Transverse colon (tissue), 4 donors: ENCODE data around the gene SETD9.

ENCODE experiments used
- EP300 ChIP-seq: sonication (generic); formaldehyde crosslinking; IDR thresholded peaks from one replicate; pipeline ENCODE4 v1.6.1; 2017; ENCODE audit warnings: antibody characterized with exemption, low read depth
- POLR2AphosphoS5 ChIP-seq, 3 donors: sonication (generic); formaldehyde crosslinking; IDR thresholded peaks; one replicate each; pipeline ENCODE4 v1.6.1; 2016; ENCODE audit warnings: antibody characterized with exemption in 3 of 3
- TF ChIP-seq, protein P1 (sequence below), 5 experiments: fragments of 200-600 bp in 3 of 5; fragments of 450-650 bp in 2 of 5; sonication (generic) in 3 of 5; IDR thresholded peaks; 1 replicate in 2 of 5; 2 replicates in 3 of 5; pipeline ENCODE4 v1.5.1; 2016 to 2017; ENCODE audit warnings: antibody characterized with exemption in 5 of 5, inconsistent platforms in 3 of 5, mild to moderate bottlenecking in 2 of 5, moderate library complexity in 1 of 5

DNA sequence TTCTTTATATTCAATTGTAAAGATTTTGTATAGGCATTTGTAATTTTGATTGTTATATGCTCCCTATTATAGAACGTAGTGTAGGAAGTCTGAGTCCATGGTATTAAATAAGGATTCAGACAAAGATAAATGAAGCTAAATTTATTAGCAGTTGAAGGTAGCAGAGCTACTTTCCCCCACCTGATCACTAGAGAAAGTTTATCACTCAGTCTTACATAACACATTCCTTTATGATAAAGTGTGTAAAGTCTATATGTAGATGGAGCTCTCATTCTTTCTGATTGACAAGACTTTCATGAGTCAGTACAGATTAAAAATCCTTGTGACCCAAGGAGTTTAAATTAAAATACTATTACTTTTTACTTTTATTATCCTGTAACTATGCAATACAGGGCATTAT, 44.9 kb downstream of the SETD9 start:
- TF ChIP-seq, protein P1, sequence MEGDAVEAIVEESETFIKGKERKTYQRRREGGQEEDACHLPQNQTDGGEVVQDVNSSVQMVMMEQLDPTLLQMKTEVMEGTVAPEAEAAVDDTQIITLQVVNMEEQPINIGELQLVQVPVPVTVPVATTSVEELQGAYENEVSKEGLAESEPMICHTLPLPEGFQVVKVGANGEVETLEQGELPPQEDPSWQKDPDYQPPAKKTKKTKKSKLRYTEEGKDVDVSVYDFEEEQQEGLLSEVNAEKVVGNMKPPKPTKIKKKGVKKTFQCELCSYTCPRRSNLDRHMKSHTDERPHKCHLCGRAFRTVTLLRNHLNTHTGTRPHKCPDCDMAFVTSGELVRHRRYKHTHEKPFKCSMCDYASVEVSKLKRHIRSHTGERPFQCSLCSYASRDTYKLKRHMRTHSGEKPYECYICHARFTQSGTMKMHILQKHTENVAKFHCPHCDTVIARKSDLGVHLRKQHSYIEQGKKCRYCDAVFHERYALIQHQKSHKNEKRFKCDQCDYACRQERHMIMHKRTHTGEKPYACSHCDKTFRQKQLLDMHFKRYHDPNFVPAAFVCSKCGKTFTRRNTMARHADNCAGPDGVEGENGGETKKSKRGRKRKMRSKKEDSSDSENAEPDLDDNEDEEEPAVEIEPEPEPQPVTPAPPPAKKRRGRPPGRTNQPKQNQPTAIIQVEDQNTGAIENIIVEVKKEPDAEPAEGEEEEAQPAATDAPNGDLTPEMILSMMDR (IDR thresholded peaks at IDR 0.05) = no peak
- TF ChIP-seq POLR2AphosphoS5 (IDR thresholded peaks at IDR 0.05) (no peak), EP300 (no peak)
